Neuronal stem cell (in vitro differentiated cells): Measurements from ENCODE around the gene CEP97.

Source experiments
- DNase-seq: peaks from one replicate; pipeline ENCODE4 v3.0.0-alpha.2; 2013; ENCODE audit warnings: low spot score
- H2AFZ ChIP-seq: one replicate; pipeline ENCODE4 v1.6.1; 2013; ENCODE audit warnings: mild to moderate bottlenecking, low read length, inconsistent platforms
- H2AK5ac ChIP-seq: 2 replicates; pipeline ENCODE4 v1.6.1; 2013; ENCODE audit warnings: low read depth, mild to moderate bottlenecking, inconsistent platforms, low read length, moderate library complexity, mixed read lengths
- H2BK120ac ChIP-seq: 2 replicates; pipeline ENCODE4 v1.6.1; 2013; ENCODE audit warnings: low read depth, mild to moderate bottlenecking, inconsistent platforms, low read length, moderate library complexity, mixed read lengths
- H2BK12ac ChIP-seq: one replicate; pipeline ENCODE4 v1.6.1; 2013; ENCODE audit warnings: low read length, inconsistent platforms
- H2BK15ac ChIP-seq: 2 replicates; pipeline ENCODE4 v1.6.1; 2013; ENCODE audit warnings: mild to moderate bottlenecking, low read length, inconsistent platforms, mixed read lengths
- H2BK5ac ChIP-seq: one replicate; pipeline ENCODE4 v1.6.1; 2013; ENCODE audit warnings: inconsistent platforms, mild to moderate bottlenecking, low read length, moderate library complexity
- H3K14ac ChIP-seq: one replicate; pipeline ENCODE4 v1.6.1; 2013; ENCODE audit warnings: low read length, inconsistent platforms
- H3K18ac ChIP-seq: 2 replicates; pipeline ENCODE4 v1.6.1; 2013; ENCODE audit warnings: low read length, inconsistent platforms
- H3K23ac ChIP-seq: 2 replicates; pipeline ENCODE4 v1.6.1; 2013; ENCODE audit warnings: low read depth, mild to moderate bottlenecking, mixed read lengths, low read length, inconsistent platforms; ENCODE audit not compliant: poor library complexity
- H3K27ac ChIP-seq: replicated peaks from 3 replicates; pipeline ENCODE4 v1.5.1; 2013; ENCODE audit warnings: low read length, inconsistent platforms
- H3K27me3 ChIP-seq, 3 experiments: 2 replicates each; pipeline ENCODE4 v1.6.1; 2013; ENCODE audit warnings: low read length in 3 of 3, mild to moderate bottlenecking in 2 of 3, inconsistent platforms in 1 of 3, low read depth in 1 of 3, mixed read lengths in 1 of 3, moderate library complexity in 1 of 3; ENCODE audit not compliant: control insufficient read depth in 3 of 3, insufficient read depth in 3 of 3
- H3K36me3 ChIP-seq, 2 donors: replicated peaks in 1 of 2; 2 replicates each; pipeline ENCODE4 v1.6.1; 2013; ENCODE audit warnings: low read length in 2 of 2; ENCODE audit not compliant: control insufficient read depth in 2 of 2, insufficient read depth in 2 of 2
- H3K4ac ChIP-seq: 2 replicates; pipeline ENCODE4 v1.6.1; 2013; ENCODE audit warnings: inconsistent platforms, mild to moderate bottlenecking, low read length, moderate library complexity
- H3K4me1 ChIP-seq, 2 donors: 1 replicate in 1 of 2; 2 replicates in 1 of 2; pipeline ENCODE4 v1.6.1; 2013; ENCODE audit warnings: low read length in 2 of 2, low read depth in 1 of 2; ENCODE audit not compliant: control insufficient read depth in 2 of 2, insufficient read depth in 1 of 2
- H3K4me2 ChIP-seq: one replicate; pipeline ENCODE4 v1.6.1; 2013; ENCODE audit warnings: mild to moderate bottlenecking, low read length, inconsistent platforms; ENCODE audit not compliant: insufficient read depth, poor library complexity, severe bottlenecking
- H3K4me3 ChIP-seq, 2 donors: 2 replicates each; pipeline ENCODE4 v1.5.1; 2013; ENCODE audit warnings: low read length in 2 of 2, mild to moderate bottlenecking in 2 of 2, inconsistent platforms in 1 of 2, moderate library complexity in 1 of 2
- H3K79me1 ChIP-seq: one replicate; pipeline ENCODE4 v1.6.1; 2013; ENCODE audit warnings: low read depth, mild to moderate bottlenecking, inconsistent platforms, low read length, moderate library complexity
- H3K9ac ChIP-seq: one replicate; pipeline ENCODE4 v1.6.1; 2013; ENCODE audit warnings: mild to moderate bottlenecking, low read depth, low read length, inconsistent platforms; ENCODE audit not compliant: poor library complexity
- H3K9me3 ChIP-seq, 2 donors: replicated peaks in 1 of 2; 2 replicates each; pipeline versions ENCODE3 to v1.6.1; 2013; ENCODE audit warnings: low read length in 2 of 2, mild to moderate bottlenecking in 2 of 2, inconsistent platforms in 1 of 2, low read depth in 1 of 2, mixed read lengths in 1 of 2, moderate library complexity in 1 of 2; ENCODE audit not compliant: control insufficient read depth in 2 of 2, insufficient read depth in 1 of 2
- H4K8ac ChIP-seq: one replicate; pipeline ENCODE4 v1.6.1; 2013; ENCODE audit warnings: low read depth, mild to moderate bottlenecking, inconsistent platforms, low read length, moderate library complexity
- H4K91ac ChIP-seq: one replicate; pipeline ENCODE4 v1.6.1; 2013; ENCODE audit warnings: low read length, low read depth, mild to moderate bottlenecking, inconsistent platforms; ENCODE audit not compliant: poor library complexity
- WGBS, 2 donors: extraction: QIAGEN DNeasy Blood & Tissue Kit; methylation state at CpG; one replicate each; pipeline ENCODE4 v1.1.7; 2013; ENCODE audit warnings: missing lambda C conversion rate in 2 of 2, mixed read lengths in 1 of 2; ENCODE audit not compliant: insufficient read length in 2 of 2, insufficient replicate concordance in 1 of 2; ENCODE audit errors: extremely low coverage in 2 of 2; 5-methylcytosine and 5-hydroxymethylcytosine counted together

Gene CEP97

GRCh38 chr3:101801174-101801573, 76.8 kb downstream of the CEP97 start:
- Histone ChIP-seq H3K9ac (no peak overlapping the region), H2BK5ac (no peak overlapping the region), H3K18ac (no peak overlapping the region), H4K8ac (no peak overlapping the region), H3K4me1 (no peaks in the 10 kb centered on the region), H3K27me3 (no peaks in the 10 kb centered on the region), H3K4me3 (no peak overlapping the region), H2BK15ac (no peak overlapping the region), H3K27ac (no peak overlapping the region), H2BK12ac (no peak overlapping the region), H3K4ac (no peak overlapping the region), H3K79me1 (no peaks in the 10 kb centered on the region), H3K14ac (no peak overlapping the region), H3K23ac (no peak overlapping the region), H4K91ac (no peak overlapping the region), H3K9me3 (no peaks in the 10 kb centered on the region), H2AFZ (no peak overlapping the region), H2BK120ac (no peak overlapping the region), H3K4me2 (no peak overlapping the region), H2AK5ac (no peak overlapping the region), H3K36me3 (peaks cover 9 to 26% of the 10 kb centered on the region in 2 donors)
- DNase-seq = no peak
- no CpG with 5 or more reads among the region's 4 CpGs for WGBS, 2 donors

- Histone ChIP-seq H3K9ac (no peak overlapping the region), H4K91ac (no peak overlapping the region), H3K9me3 (no peaks in the 10 kb centered on the region), H2BK15ac (no peak overlapping the region), H3K4me3 (no peak overlapping the region), H3K27ac (no peak overlapping the region), H3K79me1 (no peaks in the 10 kb centered on the region), H3K4me1 (no peaks in the 10 kb centered on the region), H2AK5ac (no peak overlapping the region), H3K4me2 (no peak overlapping the region), H3K36me3 (peaks cover 9 to 29% of the 10 kb centered on the region in 2 donors), H3K4ac (no peak overlapping the region), H4K8ac (no peak overlapping the region), H2BK120ac (no peak overlapping the region), H2BK5ac (no peak overlapping the region), H3K23ac (no peak overlapping the region), H3K18ac (no peak overlapping the region), H3K27me3 (no peaks in the 10 kb centered on the region), H2BK12ac (no peak overlapping the region), H2AFZ (no peak overlapping the region), H3K14ac (no peak overlapping the region)
- DNase-seq = no peak
- WGBS, 2 donors = no CpG with 5 or more reads among the region's 2 CpGs
Measured at GRCh38 chr3:101802179-101802578, 77.8 kb downstream of the CEP97 start.

GRCh38 chr3:101803173-101803782, 78.9 kb downstream of the CEP97 start:
- Histone ChIP-seq H3K27ac (no peak overlapping the region), H3K23ac (no peak overlapping the region), H3K36me3 (peaks cover 9 to 29% of the 10 kb centered on the region in 2 donors), H2BK12ac (no peak overlapping the region), H3K4me1 (no peaks in the 10 kb centered on the region), H2AK5ac (no peak overlapping the region), H4K8ac (no peak overlapping the region), H2BK15ac (no peak overlapping the region), H3K79me1 (no peaks in the 10 kb centered on the region), H3K14ac (no peak overlapping the region), H3K9me3 (no peaks in the 10 kb centered on the region), H2BK5ac (no peak overlapping the region), H3K4me2 (no peak overlapping the region), H3K27me3 (no peaks in the 10 kb centered on the region), H2AFZ (no peak overlapping the region), H2BK120ac (no peak overlapping the region), H3K18ac (no peak overlapping the region), H3K9ac (no peak overlapping the region), H4K91ac (no peak overlapping the region), H3K4ac (no peak overlapping the region), H3K4me3 (no peak overlapping the region)
- no CpG with 5 or more reads among the region's 9 CpGs for WGBS, 2 donors
- DNase-seq = peak; percentile 26

GRCh38 chr3:101803939-101804338, 79.5 kb downstream of the CEP97 start:
- Histone ChIP-seq H2AK5ac (no peak overlapping the region), H4K8ac (no peak overlapping the region), H3K9ac (no peak overlapping the region), H2BK15ac (no peak overlapping the region), H3K4ac (no peak overlapping the region), H3K36me3 (peaks cover 9 to 29% of the 10 kb centered on the region in 2 donors), H3K4me3 (no peak overlapping the region), H4K91ac (no peak overlapping the region), H3K18ac (no peak overlapping the region), H3K27me3 (no peaks in the 10 kb centered on the region), H2AFZ (no peak overlapping the region), H2BK120ac (no peak overlapping the region), H3K27ac (no peak overlapping the region), H3K79me1 (no peaks in the 10 kb centered on the region), H3K4me1 (no peaks in the 10 kb centered on the region), H3K9me3 (no peaks in the 10 kb centered on the region), H2BK12ac (no peak overlapping the region), H2BK5ac (no peak overlapping the region), H3K23ac (no peak overlapping the region), H3K14ac (no peak overlapping the region), H3K4me2 (no peak overlapping the region)
- DNase-seq = no peak
- WGBS, 2 donors = no CpG with 5 or more reads among the region's 3 CpGs
